Tibial nerve (tissue), 4 donors: Measurements from ENCODE around the gene OR1F1.

Experiments
- EP300 ChIP-seq, 2 donors: sonication (generic); formaldehyde crosslinking; IDR thresholded peaks; one replicate each; pipeline ENCODE4 v1.6.1; 2017; ENCODE audit warnings: antibody characterized with exemption in 2 of 2, mild to moderate bottlenecking in 1 of 2
- POLR2A ChIP-seq, 2 donors: fragments of 450-650 bp; IDR thresholded peaks; one replicate each; pipeline ENCODE4 v1.6.1; 2017; ENCODE audit warnings: antibody characterized with exemption in 2 of 2, mild to moderate bottlenecking in 2 of 2, moderate library complexity in 2 of 2
- TF ChIP-seq, protein P1 (sequence below), 5 experiments: fragments of 200-600 bp in 3 of 5; fragments of 450-650 bp in 2 of 5; sonication (generic) in 3 of 5; IDR thresholded peaks; one replicate each; pipeline ENCODE4 v1.5.1; 2016 to 2019; ENCODE audit warnings: antibody characterized with exemption in 5 of 5, mild to moderate bottlenecking in 3 of 5, moderate library complexity in 2 of 5

DNA sequence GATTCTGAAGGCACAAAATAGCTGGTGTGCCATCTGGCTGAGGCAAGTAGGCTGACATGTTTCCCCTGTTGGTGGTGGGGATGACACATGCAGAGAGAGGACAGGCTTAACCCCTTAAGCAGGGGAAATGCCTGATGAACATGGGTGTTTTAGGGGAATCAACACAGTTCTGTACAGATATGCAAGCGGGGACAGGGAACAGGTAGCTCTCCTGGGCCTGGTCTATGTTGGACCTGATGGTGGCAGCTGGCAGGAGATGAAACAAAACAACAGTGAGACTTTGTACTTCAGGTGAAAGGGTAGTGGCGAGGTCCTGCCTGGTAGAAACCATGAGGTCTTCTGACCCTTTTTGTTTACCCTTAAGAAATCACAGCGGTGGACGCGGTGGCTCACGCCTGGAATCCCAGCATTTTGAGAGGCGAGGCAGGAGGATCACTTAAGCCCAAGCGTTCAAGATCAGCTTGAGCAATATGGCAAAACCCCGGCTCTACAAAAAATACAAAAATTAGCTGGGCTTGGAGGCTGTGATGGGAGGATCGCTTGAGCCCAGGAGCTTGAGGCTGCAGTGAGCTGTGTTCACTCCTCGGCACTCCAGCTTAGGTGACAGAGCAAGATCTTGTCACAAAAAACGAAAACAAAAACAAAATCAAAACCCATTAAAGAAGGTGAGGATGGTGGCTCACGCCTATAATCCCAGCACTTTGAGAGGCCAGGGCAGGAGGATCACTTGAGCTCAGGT lies 10.5 kb downstream of the OR1F1 start:
- TF ChIP-seq, protein P1, sequence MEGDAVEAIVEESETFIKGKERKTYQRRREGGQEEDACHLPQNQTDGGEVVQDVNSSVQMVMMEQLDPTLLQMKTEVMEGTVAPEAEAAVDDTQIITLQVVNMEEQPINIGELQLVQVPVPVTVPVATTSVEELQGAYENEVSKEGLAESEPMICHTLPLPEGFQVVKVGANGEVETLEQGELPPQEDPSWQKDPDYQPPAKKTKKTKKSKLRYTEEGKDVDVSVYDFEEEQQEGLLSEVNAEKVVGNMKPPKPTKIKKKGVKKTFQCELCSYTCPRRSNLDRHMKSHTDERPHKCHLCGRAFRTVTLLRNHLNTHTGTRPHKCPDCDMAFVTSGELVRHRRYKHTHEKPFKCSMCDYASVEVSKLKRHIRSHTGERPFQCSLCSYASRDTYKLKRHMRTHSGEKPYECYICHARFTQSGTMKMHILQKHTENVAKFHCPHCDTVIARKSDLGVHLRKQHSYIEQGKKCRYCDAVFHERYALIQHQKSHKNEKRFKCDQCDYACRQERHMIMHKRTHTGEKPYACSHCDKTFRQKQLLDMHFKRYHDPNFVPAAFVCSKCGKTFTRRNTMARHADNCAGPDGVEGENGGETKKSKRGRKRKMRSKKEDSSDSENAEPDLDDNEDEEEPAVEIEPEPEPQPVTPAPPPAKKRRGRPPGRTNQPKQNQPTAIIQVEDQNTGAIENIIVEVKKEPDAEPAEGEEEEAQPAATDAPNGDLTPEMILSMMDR (IDR thresholded peaks at IDR 0.05) = no peak
- TF ChIP-seq POLR2A (IDR thresholded peaks at IDR 0.05) (no peak), EP300 (IDR thresholded peaks at IDR 0.05) (no peak)
